Bronchus fibroblast of lung (primary cell): Measurements from ENCODE around the gene TRPC6. TPM values are rescaled to one million over a fixed set of nuclear protein-coding genes. Genes with fewer than 3 reads are reported as not detected.

Experiments
- total RNA-seq: library from RNA; depleted of rRNA; stranded (reverse); fragments of >200 nt; gene quantifications from 2 replicates; pipeline ENCODE4 v1.2.3, GENCODE V29; 2015

The TRPC6 gene
- 1.2 and 1.5 TPM in 2 replicates for total RNA-seq

GRCh38 chr11:101583251-101584128 is at the start of gene TRPC6:
TRPC6 (minus strand) TSS chr11:101584007; CDS start chr11:101583503, 504 bp downstream.

